Glutamatergic neuron (in vitro differentiated cells): Measurements from ENCODE around the gene PRSS12. TPM values are rescaled to one million over a fixed set of nuclear protein-coding genes. Genes with fewer than 3 reads are reported as not detected.

Experiments used
- DNase-seq: peaks from one replicate; pipeline ENCODE4 v3.0.0; 2022
- H3K27ac Mint-ChIP-seq: one replicate; pipeline ENCODE4 v1.8.0; 2020; ENCODE audit warnings: mild to moderate bottlenecking, mixed read lengths, inconsistent platforms; ENCODE audit not compliant: unreplicated experiment
- H3K27me3 Mint-ChIP-seq: one replicate; pipeline ENCODE4 v1.8.0; 2020; ENCODE audit warnings: mild to moderate bottlenecking, moderate library complexity, mixed read lengths, inconsistent platforms; ENCODE audit not compliant: unreplicated experiment
- H3K36me3 Mint-ChIP-seq: one replicate; pipeline ENCODE4 v1.8.0; 2020; ENCODE audit warnings: mild to moderate bottlenecking, mixed read lengths, inconsistent platforms; ENCODE audit not compliant: unreplicated experiment
- H3K4me1 Mint-ChIP-seq: one replicate; pipeline ENCODE4 v1.8.0; 2020; ENCODE audit warnings: mild to moderate bottlenecking, low read depth, mixed read lengths, inconsistent platforms; ENCODE audit not compliant: unreplicated experiment
- H3K4me3 Mint-ChIP-seq: one replicate; pipeline ENCODE4 v1.8.0; 2020; ENCODE audit warnings: mild to moderate bottlenecking, mixed read lengths, inconsistent platforms; ENCODE audit not compliant: unreplicated experiment
- H3K9me3 Mint-ChIP-seq: one replicate; pipeline ENCODE4 v1.8.0; 2020; ENCODE audit warnings: mild to moderate bottlenecking, moderate library complexity, mixed read lengths, inconsistent platforms; ENCODE audit not compliant: unreplicated experiment
- CTCF ChIP-seq: fragments of 200-600 bp; sonication (generic); IDR thresholded peaks from one replicate; pipeline ENCODE4 v1.5.0; 2021; ENCODE audit not compliant: partially characterized antibody, unreplicated experiment
- total RNA-seq: library from RNA; stranded (reverse); fragmentation: NEBNext Ultra II Directional; extraction: Animal tissue kit (Norgen Biotek cat#: 25700); gene quantifications from one replicate; pipeline ENCODE4 v1.2.1, GENCODE V29; 2021; ENCODE audit not compliant: unreplicated experiment

The PRSS12 gene
- total RNA-seq, 1 donor from 2014 or later = 113 TPM

- Mint-ChIP-seq H3K36me3 (peaks cover 3% of the 10 kb centered on the region), H3K27ac (no peak overlapping the region), H3K4me3 (no peak overlapping the region), H3K27me3 (no peaks in the 10 kb centered on the region), H3K9me3 (no peaks in the 10 kb centered on the region), H3K4me1 (peaks cover 5% of the 10 kb centered on the region)
- no peak for DNase-seq
- TF ChIP-seq CTCF = no peak
Measured at GRCh38 chr4:118369231-118369630, 16.4 kb upstream of the PRSS12 start.

- Mint-ChIP-seq H3K27me3 (no peaks in the 10 kb centered on the region), H3K27ac (no peak overlapping the region), H3K4me3 (no peak overlapping the region), H3K4me1 (peaks cover 4% of the 10 kb centered on the region), H3K36me3 (peaks cover 3% of the 10 kb centered on the region), H3K9me3 (no peaks in the 10 kb centered on the region)
- no peak for TF ChIP-seq CTCF
- DNase-seq = no peak
Measured at GRCh38 chr4:118367872-118368271, 15.1 kb upstream of the PRSS12 start.

- Mint-ChIP-seq H3K27ac (no peak overlapping the region), H3K4me3 (no peak overlapping the region), H3K9me3 (no peaks in the 10 kb centered on the region), H3K27me3 (no peaks in the 10 kb centered on the region), H3K4me1 (peaks cover 1% of the 10 kb centered on the region), H3K36me3 (peaks cover 2% of the 10 kb centered on the region)
- no peak for TF ChIP-seq CTCF
- no peak for DNase-seq
Measured at GRCh38 chr4:118367361-118367760, 14.6 kb upstream of the PRSS12 start.

GRCh38 chr4:118363166-118363565 is 10.4 kb upstream of the PRSS12 start:
- H3K4me3 Mint-ChIP-seq = no peak overlapping the region
- H3K4me1 Mint-ChIP-seq = no peaks in the 10 kb centered on the region
- H3K9me3 Mint-ChIP-seq = no peaks in the 10 kb centered on the region
- DNase-seq = no peak
- H3K27me3 Mint-ChIP-seq = no peaks in the 10 kb centered on the region
- TF ChIP-seq CTCF = no peak
- H3K27ac Mint-ChIP-seq = no peak overlapping the region
- no peaks in the 10 kb centered on the region for H3K36me3 Mint-ChIP-seq

GRCh38 chr4:118361192-118361591 is 8.4 kb upstream of the PRSS12 start:
- no peak overlapping the region for H3K27ac Mint-ChIP-seq
- DNase-seq = no peak
- no peaks in the 10 kb centered on the region for H3K9me3 Mint-ChIP-seq
- no peak overlapping the region for H3K4me3 Mint-ChIP-seq
- no peaks in the 10 kb centered on the region for H3K4me1 Mint-ChIP-seq
- no peaks in the 10 kb centered on the region for H3K36me3 Mint-ChIP-seq
- no peaks in the 10 kb centered on the region for H3K27me3 Mint-ChIP-seq
- no peak for TF ChIP-seq CTCF
